Stomach (tissue), 4 donors: ENCODE data around the gene UNC93A.

Experiments used
- EP300 ChIP-seq: sonication (generic); formaldehyde crosslinking; IDR thresholded peaks from one replicate; pipeline ENCODE4 v1.6.1; 2017; ENCODE audit warnings: antibody characterized with exemption
- POLR2A ChIP-seq, 4 donors: fragments of 450-650 bp; IDR thresholded peaks; one replicate each; pipeline ENCODE4 v1.6.1; 2016; ENCODE audit warnings: antibody characterized with exemption in 4 of 4, control low read depth in 2 of 4, mild to moderate bottlenecking in 1 of 4, moderate library complexity in 1 of 4
- POLR2AphosphoS5 ChIP-seq, 3 donors: sonication (generic); formaldehyde crosslinking; IDR thresholded peaks; one replicate each; pipeline ENCODE4 v1.6.1; 2016; ENCODE audit warnings: antibody characterized with exemption in 3 of 3
- TF ChIP-seq, protein P1 (sequence below), 7 experiments: fragments of 450-650 bp in 4 of 7; fragments of 200-600 bp in 3 of 7; sonication (generic) in 3 of 7; IDR thresholded peaks; one replicate each; pipeline ENCODE4 v1.5.1; 2016 to 2019; ENCODE audit warnings: antibody characterized with exemption in 7 of 7, control low read depth in 2 of 7, mild to moderate bottlenecking in 1 of 7

DNA sequence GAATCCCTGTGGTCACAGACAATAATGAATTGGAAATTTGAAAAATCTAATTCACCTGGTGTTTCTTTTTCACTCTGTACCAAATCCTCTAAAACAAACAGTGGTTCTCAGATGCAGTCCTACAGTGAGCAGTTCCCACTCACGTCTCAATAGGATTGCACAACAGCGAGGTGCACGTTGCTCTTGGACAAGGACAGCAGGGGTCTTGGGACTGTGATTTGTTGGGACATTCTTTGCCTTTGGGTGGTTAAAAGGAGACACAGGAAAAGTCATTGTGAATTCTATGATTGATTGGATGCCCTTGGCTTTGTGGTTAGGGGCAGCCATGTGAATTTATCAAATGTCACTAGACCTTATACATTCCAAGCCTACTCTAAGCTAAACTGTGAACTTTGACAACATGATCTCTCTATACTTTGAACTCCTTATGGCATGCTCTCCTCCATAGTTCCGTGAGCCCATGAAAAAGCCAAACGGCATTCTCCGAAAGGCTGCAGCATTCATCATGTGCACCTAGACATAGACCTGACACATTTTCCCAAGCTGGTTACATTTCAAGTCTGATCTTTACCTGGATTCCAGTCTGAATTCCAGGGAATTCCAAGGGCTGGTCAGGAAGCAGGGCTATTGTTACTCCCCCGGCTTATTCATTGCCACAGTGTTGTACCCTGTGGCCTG is 647 bp downstream of the UNC93A start:
- no peak for TF ChIP-seq POLR2A (IDR thresholded peaks at IDR 0.05)
- TF ChIP-seq, protein P1, sequence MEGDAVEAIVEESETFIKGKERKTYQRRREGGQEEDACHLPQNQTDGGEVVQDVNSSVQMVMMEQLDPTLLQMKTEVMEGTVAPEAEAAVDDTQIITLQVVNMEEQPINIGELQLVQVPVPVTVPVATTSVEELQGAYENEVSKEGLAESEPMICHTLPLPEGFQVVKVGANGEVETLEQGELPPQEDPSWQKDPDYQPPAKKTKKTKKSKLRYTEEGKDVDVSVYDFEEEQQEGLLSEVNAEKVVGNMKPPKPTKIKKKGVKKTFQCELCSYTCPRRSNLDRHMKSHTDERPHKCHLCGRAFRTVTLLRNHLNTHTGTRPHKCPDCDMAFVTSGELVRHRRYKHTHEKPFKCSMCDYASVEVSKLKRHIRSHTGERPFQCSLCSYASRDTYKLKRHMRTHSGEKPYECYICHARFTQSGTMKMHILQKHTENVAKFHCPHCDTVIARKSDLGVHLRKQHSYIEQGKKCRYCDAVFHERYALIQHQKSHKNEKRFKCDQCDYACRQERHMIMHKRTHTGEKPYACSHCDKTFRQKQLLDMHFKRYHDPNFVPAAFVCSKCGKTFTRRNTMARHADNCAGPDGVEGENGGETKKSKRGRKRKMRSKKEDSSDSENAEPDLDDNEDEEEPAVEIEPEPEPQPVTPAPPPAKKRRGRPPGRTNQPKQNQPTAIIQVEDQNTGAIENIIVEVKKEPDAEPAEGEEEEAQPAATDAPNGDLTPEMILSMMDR (IDR thresholded peaks at IDR 0.05) = no peak
- no peak for TF ChIP-seq EP300
- TF ChIP-seq POLR2AphosphoS5 (IDR thresholded peaks at IDR 0.05) = no peak
